HG03565 (cell line): ENCODE results near the gene PADI3.

Experiments used
- ATAC-seq: cut with Tn5 transposase; IDR thresholded peaks from one replicate; pipeline ENCODE4 v1.9.1; 2021; ENCODE audit warnings: mild to moderate bottlenecking, moderate library complexity; ENCODE audit not compliant: unreplicated experiment

Gene PADI3

GRCh38 chr1:17248781-17249180 is at the start of gene PADI3:
PADI3 (plus strand) TSS chr1:17249098; CDS start chr1:17249138, 40 bp downstream.
- ATAC-seq: no peak

GRCh38 chr1:17199267-17200044 is 49.4 kb upstream of the PADI3 start:
- ATAC-seq: no peak

GRCh38 chr1:17200246-17200645 is 48.7 kb upstream of the PADI3 start:
- no peak for ATAC-seq

- ATAC-seq: no peak
Measured at GRCh38 chr1:17200756-17201155, 48.1 kb upstream of the PADI3 start.

- no peak for ATAC-seq
Measured at GRCh38 chr1:17201201-17202021, 47.5 kb upstream of the PADI3 start.

- ATAC-seq: no peak
Measured at GRCh38 chr1:17204546-17205440, 44.1 kb upstream of the PADI3 start, which contains the start of gene PADI1. PADI1 (plus strand) TSS chr1:17205128; CDS start chr1:17205218, 90 bp downstream.

GRCh38 chr1:17205652-17206051 is 43.2 kb upstream of the PADI3 start:
- ATAC-seq: no peak

- ATAC-seq: no peak
Measured at GRCh38 chr1:17206196-17206595, 42.7 kb upstream of the PADI3 start.

GRCh38 chr1:17207046-17207445 is 41.9 kb upstream of the PADI3 start:
- peak; percentile 47 for ATAC-seq

GRCh38 chr1:17207540-17207939 is 41.4 kb upstream of the PADI3 start:
- ATAC-seq: no peak

- peak; percentile 38 for ATAC-seq
Measured at GRCh38 chr1:17207966-17208418, 40.9 kb upstream of the PADI3 start.

- no peak for ATAC-seq
Measured at GRCh38 chr1:17208546-17208945, 40.4 kb upstream of the PADI3 start.

GRCh38 chr1:17209430-17209829 is 39.5 kb upstream of the PADI3 start:
- no peak for ATAC-seq

GRCh38 chr1:17210176-17210575 is 38.7 kb upstream of the PADI3 start:
- ATAC-seq: no peak

GRCh38 chr1:17211377-17211776 is 37.5 kb upstream of the PADI3 start:
- no peak for ATAC-seq

- no peak for ATAC-seq
Measured at GRCh38 chr1:17212009-17212408, 36.9 kb upstream of the PADI3 start.

- no peak for ATAC-seq
Measured at GRCh38 chr1:17212487-17213121, 36.3 kb upstream of the PADI3 start.

GRCh38 chr1:17213148-17213781 is 35.6 kb upstream of the PADI3 start:
- no peak for ATAC-seq

GRCh38 chr1:17213782-17214148 is 35.1 kb upstream of the PADI3 start:
- ATAC-seq: no peak
